GM12892 (cell line): ENCODE data around the gene IRGQ.

Experiments used
- POLR2A ChIP-seq: IDR thresholded peaks from 2 replicates; pipeline ENCODE4 v1.6.1; 2011; ENCODE audit warnings: low read depth, low read length, control low read depth
- POLR2AphosphoS5 ChIP-seq: IDR thresholded peaks from 2 replicates; pipeline ENCODE4 v1.6.1; 2011; ENCODE audit warnings: low read depth, low read length, control low read depth

GRCh38 chr19:43589277-43589676 lies 6.7 kb downstream of the IRGQ start:
- TF ChIP-seq POLR2AphosphoS5 (no peak), POLR2A (no peak)
